Esophagus squamous epithelium (tissue), 5 donors: Measurements from ENCODE around the gene PIAS4. TPM values are rescaled to one million over a fixed set of nuclear protein-coding genes. Genes with fewer than 3 reads are reported as not detected.

Experiments used
- DNase-seq: peaks from one replicate; lab custom pipeline; 2025; lab: John Stamatoyannopoulos, UW
- H3K27ac ChIP-seq, 4 donors: fragments of 200-600 bp; sonication (generic); one replicate each; pipeline ENCODE4 v1.5.1; 2016 to 2019; ENCODE audit warnings: mild to moderate bottlenecking in 1 of 4
- H3K27me3 ChIP-seq, 4 donors: fragments of 200-600 bp; sonication (generic); 1 replicate in 3 of 4; 2 replicates in 1 of 4; pipeline versions ENCODE4 v1.5.1 to v1.6.0; 2017 to 2021; ENCODE audit warnings: antibody characterized with exemption in 1 of 4
- H3K36me3 ChIP-seq, 3 donors: fragments of 200-600 bp; sonication (generic); one replicate each; pipeline ENCODE4 v1.5.1; 2016 to 2019
- H3K4me1 ChIP-seq, 3 donors: fragments of 200-600 bp; sonication (generic); one replicate each; pipeline ENCODE4 v1.5.1; 2017 to 2019
- H3K4me3 ChIP-seq, 4 donors: fragments of 200-600 bp; sonication (generic); 1 replicate in 3 of 4; 2 replicates in 1 of 4; pipeline ENCODE4 v1.5.1; 2016 to 2019; ENCODE audit warnings: mild to moderate bottlenecking in 2 of 4, moderate library complexity in 1 of 4
- H3K9me3 ChIP-seq, 3 donors: fragments of 200-600 bp; sonication (generic); one replicate each; pipeline ENCODE4 v1.5.1; 2016 to 2019
- POLR2A ChIP-seq, 4 donors: fragments of 450-650 bp; IDR thresholded peaks; one replicate each; pipeline ENCODE4 v1.6.1; 2017; ENCODE audit warnings: antibody characterized with exemption in 4 of 4, mild to moderate bottlenecking in 4 of 4, moderate library complexity in 3 of 4
- WGBS, 2 donors: methylation state at CpG; one replicate each; pipeline ENCODE4 v1.1.5; 2018; 5-methylcytosine and 5-hydroxymethylcytosine counted together
- intact Hi-C: fragments of 100-400 bp; cut with DNase I; formaldehyde crosslinking; loops from one replicate; pipeline ENCODE4 v1.15.0; 2022
- total RNA-seq, 4 donors: library from RNA; depleted of rRNA; stranded (reverse); fragments of >200 nt; gene quantifications; one replicate each; pipeline ENCODE4 v1.1.0, GENCODE V29; 2016
- TF ChIP-seq, protein P1 (sequence below), 6 experiments: fragments of 450-650 bp in 4 of 6; fragments of 200-600 bp in 2 of 6; sonication (generic) in 2 of 6; IDR thresholded peaks; one replicate each; pipeline ENCODE4 v1.5.1; 2016 to 2019; ENCODE audit warnings: antibody characterized with exemption in 6 of 6, mild to moderate bottlenecking in 4 of 6, moderate library complexity in 4 of 6
- donor health status: DM: yes; HTN: yes; CAD: no.

Gene PIAS4
- total RNA-seq, 4 donors from 2014 or later: 11.4 to 15.1 (median 13.0) TPM

DNA sequence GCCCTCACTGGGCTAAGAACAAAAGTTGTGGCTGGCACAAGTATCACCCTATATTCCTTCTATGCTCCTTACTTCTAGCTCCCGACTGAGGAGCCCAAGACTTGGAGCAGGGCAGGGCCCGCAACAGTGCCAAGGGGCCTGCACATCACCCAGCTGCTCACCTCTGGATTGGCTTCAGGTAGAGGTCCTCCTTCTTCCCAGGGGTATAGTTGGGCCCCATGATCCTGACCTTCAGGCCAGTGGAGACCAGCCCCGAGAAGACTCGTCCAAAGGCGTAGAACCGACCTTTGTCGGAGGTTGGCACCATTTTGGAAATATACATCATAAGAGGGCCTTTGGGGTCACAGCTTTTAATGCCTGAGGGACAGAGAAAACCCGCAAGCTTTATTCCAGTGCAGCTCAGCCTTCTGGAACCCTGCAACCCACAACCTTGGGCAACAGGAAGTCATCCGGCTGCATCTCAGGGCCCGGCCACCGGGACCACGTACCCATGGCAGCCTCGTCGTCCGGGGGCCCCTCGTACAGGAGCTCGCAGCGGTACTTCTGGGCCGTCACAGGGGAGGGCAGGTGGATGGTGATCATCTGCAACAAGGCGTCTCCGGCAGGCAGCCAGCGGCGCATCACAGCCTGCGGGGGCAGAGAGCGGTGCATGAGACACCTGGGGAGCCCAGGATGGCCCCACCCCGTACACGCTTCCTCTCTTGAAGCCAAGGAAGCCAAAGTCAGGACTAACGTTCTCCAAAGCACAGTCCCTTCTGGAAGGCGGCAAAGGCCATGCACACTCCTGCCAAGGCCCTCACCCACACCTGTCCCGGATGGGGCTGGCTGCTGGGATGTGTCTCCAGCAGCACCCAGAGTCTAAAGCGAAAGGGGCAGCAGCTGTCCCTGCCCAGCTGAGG is 26.9 kb upstream of the PIAS4 start:
- intact Hi-C loops: loop anchor here (10.0 kb wide), 1 partner anchor 154 kb away; no protein-coding TSS in a partner anchor
- no peak overlapping the region for H3K27ac ChIP-seq
- no peak overlapping the region for H3K4me3 ChIP-seq
- WGBS, 2 donors: 72 to 90% methylated on average over 2 to 7 of the region's 31 CpGs
- peaks cover 81 to 89% (median 88%) of the 10 kb centered on the region in 3 donors for H3K36me3 ChIP-seq
- no peaks in the 10 kb centered on the region for H3K9me3 ChIP-seq
- no peak for DNase-seq
- H3K4me1 ChIP-seq: peaks cover 22 to 84% (median 24%) of the 10 kb centered on the region in 3 donors
- no peaks in the 10 kb centered on the region for H3K27me3 ChIP-seq
- TF ChIP-seq, protein P1, sequence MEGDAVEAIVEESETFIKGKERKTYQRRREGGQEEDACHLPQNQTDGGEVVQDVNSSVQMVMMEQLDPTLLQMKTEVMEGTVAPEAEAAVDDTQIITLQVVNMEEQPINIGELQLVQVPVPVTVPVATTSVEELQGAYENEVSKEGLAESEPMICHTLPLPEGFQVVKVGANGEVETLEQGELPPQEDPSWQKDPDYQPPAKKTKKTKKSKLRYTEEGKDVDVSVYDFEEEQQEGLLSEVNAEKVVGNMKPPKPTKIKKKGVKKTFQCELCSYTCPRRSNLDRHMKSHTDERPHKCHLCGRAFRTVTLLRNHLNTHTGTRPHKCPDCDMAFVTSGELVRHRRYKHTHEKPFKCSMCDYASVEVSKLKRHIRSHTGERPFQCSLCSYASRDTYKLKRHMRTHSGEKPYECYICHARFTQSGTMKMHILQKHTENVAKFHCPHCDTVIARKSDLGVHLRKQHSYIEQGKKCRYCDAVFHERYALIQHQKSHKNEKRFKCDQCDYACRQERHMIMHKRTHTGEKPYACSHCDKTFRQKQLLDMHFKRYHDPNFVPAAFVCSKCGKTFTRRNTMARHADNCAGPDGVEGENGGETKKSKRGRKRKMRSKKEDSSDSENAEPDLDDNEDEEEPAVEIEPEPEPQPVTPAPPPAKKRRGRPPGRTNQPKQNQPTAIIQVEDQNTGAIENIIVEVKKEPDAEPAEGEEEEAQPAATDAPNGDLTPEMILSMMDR (IDR thresholded peaks at IDR 0.05): no peak
- TF ChIP-seq POLR2A (IDR thresholded peaks at IDR 0.05): no peak

DNA sequence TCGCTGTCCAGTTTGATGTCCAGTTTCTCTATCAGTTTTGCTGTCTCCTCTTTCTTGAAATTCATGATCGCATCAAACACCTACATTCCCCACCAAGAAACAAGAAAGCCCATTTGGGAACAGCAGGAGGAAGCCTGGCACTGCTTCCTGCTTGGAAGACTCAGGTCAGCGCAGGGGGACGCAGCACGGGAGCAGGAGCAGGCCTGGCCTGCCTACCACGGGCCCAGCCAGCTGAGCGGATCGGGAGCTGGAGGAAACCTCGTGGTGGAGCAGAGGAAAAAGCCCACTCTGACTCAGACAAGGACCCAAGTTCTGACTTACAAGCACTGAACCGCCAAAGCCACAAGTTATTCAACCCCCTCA is 26.2 kb upstream of the PIAS4 start:
- TF ChIP-seq POLR2A (IDR thresholded peaks at IDR 0.05): no peak
- TF ChIP-seq, protein P1 (IDR thresholded peaks at IDR 0.05): no peak
- Histone ChIP-seq H3K9me3 (no peaks in the 10 kb centered on the region), H3K27ac (no peak overlapping the region), H3K4me3 (no peak overlapping the region), H3K4me1 (peaks cover 28 to 90% (median 30%) of the 10 kb centered on the region in 3 donors), H3K27me3 (no peaks in the 10 kb centered on the region), H3K36me3 (peaks cover 73 to 81% (median 80%) of the 10 kb centered on the region in 3 donors)
- 82 to 100% methylated on average over 2 to 5 of the region's 10 CpGs for WGBS, 2 donors
- no peak for DNase-seq
- intact Hi-C loops: loop anchor here (10.0 kb wide), 1 partner anchor 153 kb away; no protein-coding TSS in a partner anchor

DNA sequence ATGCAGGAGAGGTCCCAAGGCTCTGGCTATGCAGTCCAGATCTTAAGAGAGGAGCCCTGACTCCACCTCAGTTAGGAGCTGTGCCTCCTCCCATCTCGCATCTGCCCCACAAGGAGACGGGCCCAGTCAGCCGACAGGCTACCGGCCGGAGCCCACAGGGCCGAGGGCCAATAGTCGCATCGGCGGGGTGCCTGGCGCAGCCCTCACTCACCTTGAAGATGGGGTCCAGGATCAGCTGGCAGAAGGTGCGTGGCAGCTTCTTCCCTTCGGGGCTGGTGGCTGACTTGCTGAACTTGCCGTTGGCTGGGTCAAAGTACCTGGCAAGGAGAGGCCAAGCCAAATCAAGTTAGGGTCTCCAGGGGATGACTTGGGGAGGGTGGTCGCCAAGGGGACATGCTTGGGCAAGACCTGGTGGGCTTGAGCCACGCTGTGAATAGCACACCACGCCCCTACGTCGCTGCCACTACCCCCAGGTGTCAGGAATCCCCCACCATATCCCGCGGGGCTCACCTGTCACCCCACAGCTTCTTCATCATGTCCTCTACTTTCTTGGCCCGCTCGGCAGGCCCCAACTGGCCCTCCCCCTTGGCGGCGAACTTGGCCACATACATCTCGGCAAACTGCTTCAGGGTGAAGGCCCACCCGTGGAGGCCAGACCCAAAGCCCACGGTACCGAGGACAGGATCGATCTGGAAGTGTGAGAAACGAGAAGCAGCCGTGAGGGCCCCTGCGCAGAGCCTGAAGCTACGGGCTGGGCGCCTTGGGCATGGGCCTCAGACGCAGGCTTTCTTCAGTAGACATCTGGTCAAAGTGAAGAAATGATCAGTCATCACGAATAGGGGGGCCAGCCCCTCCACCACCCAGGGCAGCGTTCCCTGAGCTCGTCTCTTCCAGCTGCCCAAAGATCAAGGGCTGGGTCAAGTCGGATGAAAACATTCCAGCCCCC is 25.5 kb upstream of the PIAS4 start:
- H3K36me3 ChIP-seq: peaks cover 67 to 75% (median 74%) of the 10 kb centered on the region in 3 donors
- TF ChIP-seq POLR2A (IDR thresholded peaks at IDR 0.05): no peak
- TF ChIP-seq, protein P1 (IDR thresholded peaks at IDR 0.05): no peak
- peak overlapping the region in 2 of 4 donors; percentile 28 to 96 for H3K27ac ChIP-seq
- no peak for DNase-seq
- H3K9me3 ChIP-seq: no peaks in the 10 kb centered on the region
- H3K27me3 ChIP-seq: no peaks in the 10 kb centered on the region
- intact Hi-C loops: loop anchor here (10.0 kb wide), 1 partner anchor 153 kb away; no protein-coding TSS in a partner anchor
- H3K4me3 ChIP-seq: peak overlapping the region in 1 of 4 donors; percentile 89
- peaks cover 33 to 90% (median 36%) of the 10 kb centered on the region in 3 donors for H3K4me1 ChIP-seq
- WGBS, 2 donors: 76 to 84% methylated on average over 11 to 18 of the region's 39 CpGs

DNA sequence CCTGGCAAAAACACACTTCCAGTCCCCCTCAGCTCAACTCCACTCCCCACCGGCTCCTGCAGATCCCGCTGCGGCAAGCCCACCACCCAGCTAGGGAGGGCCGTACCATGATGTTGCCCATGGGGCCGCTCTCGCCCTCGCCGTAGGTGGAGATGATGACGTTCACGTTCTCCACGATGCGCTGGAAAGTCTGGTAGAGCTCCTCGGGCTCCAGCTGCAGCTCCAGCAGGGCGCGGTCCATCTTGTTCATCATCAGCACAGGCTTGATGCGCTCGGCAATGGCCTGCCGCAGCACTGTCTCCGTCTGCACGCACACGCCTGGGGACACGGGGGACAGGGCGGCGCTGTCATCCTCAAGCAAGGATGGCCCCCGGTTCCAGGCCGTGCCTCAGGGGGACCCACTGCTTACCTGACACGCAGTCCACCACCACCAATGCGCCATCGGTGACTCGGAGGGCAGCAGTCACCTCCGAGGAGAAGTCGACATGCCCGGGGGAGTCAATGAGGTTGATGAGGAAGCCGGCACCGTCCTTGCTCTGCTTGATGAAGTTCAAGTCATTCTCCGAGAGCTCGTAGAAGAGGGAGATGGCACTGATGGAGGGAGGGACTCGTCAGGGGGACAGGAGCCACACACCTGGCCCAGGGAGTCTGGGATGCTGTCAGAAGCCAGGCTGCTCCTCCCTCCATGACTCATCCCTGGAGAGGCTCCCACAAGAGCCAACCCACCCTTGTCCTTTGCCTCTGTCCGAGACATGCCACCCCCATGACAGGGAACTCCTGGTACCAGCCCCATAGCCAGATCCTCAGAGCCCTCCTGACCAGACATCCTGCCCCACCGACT is 24.6 kb upstream of the PIAS4 start:
- Histone ChIP-seq H3K27me3 (no peaks in the 10 kb centered on the region), H3K9me3 (no peaks in the 10 kb centered on the region), H3K4me3 (peak overlapping the region; percentile 73 to 89 (median 87)), H3K27ac (peak overlapping the region; percentile 28 to 96 (median 94)), H3K4me1 (peaks cover 40 to 90% (median 43%) of the 10 kb centered on the region in 3 donors), H3K36me3 (peaks cover 57 to 66% (median 65%) of the 10 kb centered on the region in 3 donors)
- WGBS, 2 donors: 76 to 80% methylated on average over 8 to 13 of the region's 40 CpGs
- DNase-seq: no peak
- intact Hi-C loops: loop anchor here (10.0 kb wide), 1 partner anchor 152 kb away; no protein-coding TSS in a partner anchor
- no peak for TF ChIP-seq POLR2A (IDR thresholded peaks at IDR 0.05)
- TF ChIP-seq, protein P1 (IDR thresholded peaks at IDR 0.05): no peak
